Mucosa of rectum (tissue), 2 donors: ENCODE measurements around the gene NCAM1.

Source experiments
- H3K27ac ChIP-seq, 2 donors: one replicate each; pipeline ENCODE4 v1.7.0; 2013; ENCODE audit warnings: inconsistent platforms in 2 of 2, low read depth in 2 of 2, low read length in 2 of 2
- H3K27me3 ChIP-seq, 2 donors: one replicate each; pipeline ENCODE4 v1.7.0; 2013; ENCODE audit warnings: low read length in 2 of 2; ENCODE audit not compliant: control insufficient read depth in 2 of 2, insufficient read depth in 2 of 2
- H3K36me3 ChIP-seq, 2 donors: one replicate each; pipeline ENCODE4 v1.7.0; 2013; ENCODE audit warnings: low read length in 2 of 2; ENCODE audit not compliant: control insufficient read depth in 2 of 2, insufficient read depth in 2 of 2
- H3K4me1 ChIP-seq, 2 donors: one replicate each; pipeline ENCODE4 v1.7.0; 2013; ENCODE audit warnings: low read length in 2 of 2, mild to moderate bottlenecking in 1 of 2; ENCODE audit not compliant: control insufficient read depth in 2 of 2, insufficient read depth in 2 of 2
- H3K4me3 ChIP-seq, 2 donors: one replicate each; pipeline ENCODE4 v1.7.0; 2013; ENCODE audit warnings: low read length in 2 of 2
- H3K9ac ChIP-seq, 2 donors: one replicate each; pipeline ENCODE4 v1.7.0; 2013; ENCODE audit warnings: low read length in 2 of 2, low read depth in 1 of 2, mild to moderate bottlenecking in 1 of 2
- H3K9me3 ChIP-seq, 2 donors: one replicate each; pipeline ENCODE4 v1.7.0; 2013; ENCODE audit warnings: low read length in 2 of 2; ENCODE audit not compliant: control insufficient read depth in 2 of 2
- donor health status: healthy.
- donor health status: Normal muscosa, but diverticular disease.

Gene NCAM1

DNA sequence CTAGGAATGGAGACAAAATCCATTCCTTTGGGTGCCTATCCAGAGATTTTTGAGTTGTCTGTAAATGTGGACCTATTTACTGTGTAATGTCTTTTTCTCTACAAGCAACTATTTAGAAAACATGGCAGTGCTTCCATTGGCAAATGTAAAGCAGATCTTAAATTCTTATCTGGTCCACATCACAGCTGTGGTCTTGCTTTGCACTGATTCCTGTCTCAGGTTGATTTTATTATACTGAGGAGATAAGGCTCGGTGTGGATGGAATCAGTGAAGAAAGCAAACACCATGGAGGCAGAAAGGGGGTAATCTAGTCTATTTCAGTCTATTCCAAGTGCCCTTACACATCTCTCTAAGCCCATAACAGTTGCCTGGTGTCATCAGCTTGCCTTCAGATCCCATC lies 160.5 kb downstream of the NCAM1 start:
- Histone ChIP-seq H3K4me1 (no peaks in the 10 kb centered on the region), H3K36me3 (no peaks in the 10 kb centered on the region), H3K4me3 (no peak overlapping the region), H3K27ac (no peak overlapping the region), H3K9ac (no peak overlapping the region), H3K27me3 (peaks cover 0 to 3% of the 10 kb centered on the region in 2 donors), H3K9me3 (no peaks in the 10 kb centered on the region)

DNA sequence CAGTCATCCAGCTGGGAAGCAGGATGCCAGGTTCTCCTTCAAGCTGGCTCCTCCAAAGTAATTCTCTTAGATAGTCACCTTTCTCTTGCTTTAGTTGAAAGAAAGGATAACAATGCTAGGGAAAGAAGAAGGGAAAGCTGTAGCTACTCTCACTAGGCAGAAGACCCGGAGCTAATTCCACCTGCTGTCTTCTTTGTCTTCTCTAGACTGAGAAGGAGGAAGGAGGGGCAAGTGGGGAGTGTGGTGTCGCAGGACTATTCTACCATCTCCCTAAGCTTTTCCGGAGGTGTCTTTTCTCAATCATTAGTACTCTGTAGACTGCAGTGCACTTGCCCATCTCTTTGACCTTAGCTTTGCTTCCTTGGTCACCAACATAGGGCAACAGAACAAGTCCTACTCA lies 162.8 kb downstream of the NCAM1 start:
- Histone ChIP-seq H3K27ac (no peak overlapping the region), H3K4me3 (no peak overlapping the region), H3K9ac (no peak overlapping the region), H3K36me3 (no peaks in the 10 kb centered on the region), H3K9me3 (no peaks in the 10 kb centered on the region), H3K27me3 (peaks cover 0 to 2% of the 10 kb centered on the region in 2 donors), H3K4me1 (no peaks in the 10 kb centered on the region)

DNA sequence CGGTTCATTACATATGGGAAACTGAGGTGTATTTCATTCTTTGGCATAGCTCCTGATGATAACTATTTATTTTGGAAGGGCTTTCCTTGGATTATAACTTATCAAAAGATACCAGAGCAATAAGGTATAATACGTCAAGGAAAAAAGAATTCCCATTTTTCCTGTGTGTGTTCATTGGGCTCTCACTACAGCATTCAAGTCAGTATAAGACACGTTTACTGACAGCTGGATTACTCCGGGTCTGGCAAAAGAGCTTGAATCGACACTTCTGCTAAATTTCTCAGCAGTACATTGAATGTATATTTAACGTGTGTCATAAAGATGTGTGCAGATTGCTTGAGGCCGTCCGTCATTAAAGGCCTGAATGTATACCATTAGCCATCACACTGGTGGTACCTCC lies 163.4 kb downstream of the NCAM1 start:
- Histone ChIP-seq H3K4me1 (no peaks in the 10 kb centered on the region), H3K9ac (no peak overlapping the region), H3K9me3 (no peaks in the 10 kb centered on the region), H3K36me3 (no peaks in the 10 kb centered on the region), H3K27ac (no peak overlapping the region), H3K27me3 (no peaks in the 10 kb centered on the region), H3K4me3 (no peak overlapping the region)

DNA sequence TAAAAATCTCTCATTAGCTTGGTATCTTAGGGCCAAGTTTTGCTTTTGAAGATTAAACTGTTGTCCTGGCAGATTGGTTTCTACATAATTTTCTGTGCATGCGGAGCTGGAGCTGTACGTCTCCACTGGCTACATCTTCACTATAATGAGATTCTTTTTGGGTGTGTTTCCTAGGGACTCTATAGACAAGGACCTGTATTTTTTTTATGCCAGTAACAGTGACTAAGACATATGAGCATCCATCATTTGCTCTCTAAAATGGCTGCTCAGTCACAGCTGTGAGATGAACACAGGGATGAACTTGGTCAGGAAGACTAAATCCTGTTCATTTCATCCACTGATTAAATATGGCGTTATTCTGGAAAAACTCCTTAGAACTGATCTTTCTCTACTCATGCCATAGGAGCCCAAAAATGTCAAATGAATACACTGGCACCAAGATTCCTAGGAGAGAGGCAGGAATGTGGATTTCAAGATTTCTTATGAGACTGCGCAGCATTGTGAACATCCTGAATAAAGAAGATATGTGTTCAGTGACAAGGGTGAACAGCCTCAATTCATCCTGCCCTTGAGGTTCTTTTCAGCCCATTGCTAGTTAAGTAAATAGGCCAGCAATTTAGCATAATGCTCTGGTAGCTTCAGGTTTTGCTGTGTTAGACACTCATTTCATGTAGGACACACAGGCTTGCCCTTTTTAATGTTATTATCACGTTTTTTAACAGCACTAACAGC lies 168.2 kb downstream of the NCAM1 start:
- H3K4me3 ChIP-seq, result no peak overlapping the region
- no peaks in the 10 kb centered on the region for H3K27me3 ChIP-seq
- no peak overlapping the region for H3K27ac ChIP-seq
- H3K9ac ChIP-seq, result no peak overlapping the region
- H3K36me3 ChIP-seq, result no peaks in the 10 kb centered on the region
- no peaks in the 10 kb centered on the region for H3K9me3 ChIP-seq
- H3K4me1 ChIP-seq, result no peaks in the 10 kb centered on the region

DNA sequence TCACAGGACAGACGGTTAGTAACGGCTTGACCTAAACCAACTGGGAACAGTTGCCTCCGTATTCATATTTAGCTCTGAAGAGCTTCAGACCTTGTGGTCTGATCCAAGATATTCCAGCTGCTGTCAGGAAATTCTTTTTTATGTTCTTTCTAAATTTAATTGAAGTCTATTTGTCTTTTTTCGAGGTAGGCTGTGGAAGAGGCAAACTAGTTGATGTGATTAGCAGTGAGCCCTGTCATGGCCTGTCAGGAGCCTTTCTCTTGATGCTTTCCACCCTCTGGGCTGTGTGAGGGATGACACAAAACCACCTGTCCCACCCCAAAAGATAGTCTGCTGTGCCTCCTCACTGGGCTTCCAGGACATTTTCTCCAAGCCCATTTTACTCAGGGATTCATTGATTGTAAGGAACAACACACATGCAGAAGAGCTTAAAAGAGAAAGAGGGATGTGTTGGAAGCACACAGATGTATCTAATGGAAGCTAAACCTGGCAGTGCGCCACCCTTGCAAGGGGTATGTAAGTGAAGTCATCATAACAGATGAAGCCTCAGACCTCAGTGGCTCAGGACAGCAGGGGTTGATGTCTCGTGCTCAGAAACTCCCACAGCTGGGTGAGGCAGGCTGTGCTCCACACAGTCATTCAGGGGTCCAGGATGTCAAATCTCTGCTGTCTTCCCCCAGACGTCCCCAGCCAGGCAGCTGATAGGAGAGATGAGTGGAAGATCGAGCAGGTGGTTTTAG lies 170.0 kb downstream of the NCAM1 start:
- no peaks in the 10 kb centered on the region for H3K36me3 ChIP-seq
- H3K9ac ChIP-seq, result no peak overlapping the region
- H3K27ac ChIP-seq, result no peak overlapping the region
- H3K4me3 ChIP-seq, result no peak overlapping the region
- H3K4me1 ChIP-seq, result no peaks in the 10 kb centered on the region
- H3K27me3 ChIP-seq, result no peaks in the 10 kb centered on the region
- H3K9me3 ChIP-seq, result no peaks in the 10 kb centered on the region

DNA sequence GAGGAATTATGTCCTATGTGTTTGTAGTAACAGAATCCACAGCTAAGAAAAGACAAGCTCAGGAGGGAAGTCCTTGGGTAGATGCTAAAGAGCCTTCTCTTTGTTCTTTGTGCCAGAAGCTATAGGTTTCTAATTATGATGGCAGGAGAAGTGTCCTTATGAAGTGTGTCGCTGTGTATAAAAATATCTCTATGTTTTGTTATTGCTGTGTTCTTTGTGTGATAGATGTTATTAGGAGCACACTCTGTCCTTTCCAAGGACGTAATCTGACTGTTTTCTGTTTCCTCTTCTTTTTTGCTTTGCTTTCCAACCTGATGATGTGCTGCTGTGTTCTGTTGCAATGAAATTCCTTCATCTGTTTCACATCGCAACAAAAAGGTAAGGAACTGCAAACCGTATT lies 171.9 kb downstream of the NCAM1 start:
- Histone ChIP-seq H3K9me3 (no peaks in the 10 kb centered on the region), H3K27ac (no peak overlapping the region), H3K36me3 (no peaks in the 10 kb centered on the region), H3K4me3 (no peak overlapping the region), H3K4me1 (no peaks in the 10 kb centered on the region), H3K9ac (no peak overlapping the region), H3K27me3 (no peaks in the 10 kb centered on the region)

DNA sequence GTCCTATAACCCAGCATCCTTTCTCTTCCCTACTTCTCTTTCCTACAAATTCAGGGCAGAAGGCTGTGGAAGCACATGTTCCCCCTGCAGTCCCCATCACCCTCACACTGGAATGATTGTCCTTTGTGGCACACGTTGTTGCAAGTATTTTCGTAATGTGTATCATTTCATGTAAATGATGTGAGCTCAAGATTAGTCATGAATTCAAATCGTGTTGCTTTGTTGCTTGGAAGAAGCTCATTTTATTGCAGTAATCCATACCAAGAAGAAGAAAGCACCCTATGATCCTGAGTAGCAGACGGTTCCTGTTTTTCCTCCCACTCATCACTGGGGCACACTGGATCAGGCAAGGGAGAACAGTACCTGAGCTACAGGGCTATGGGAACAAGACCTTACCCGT lies 173.4 kb downstream of the NCAM1 start:
- H3K27ac ChIP-seq, result no peak overlapping the region
- no peaks in the 10 kb centered on the region for H3K36me3 ChIP-seq
- H3K9ac ChIP-seq, result no peak overlapping the region
- no peaks in the 10 kb centered on the region for H3K27me3 ChIP-seq
- H3K4me1 ChIP-seq, result no peaks in the 10 kb centered on the region
- H3K9me3 ChIP-seq, result no peaks in the 10 kb centered on the region
- no peak overlapping the region for H3K4me3 ChIP-seq

DNA sequence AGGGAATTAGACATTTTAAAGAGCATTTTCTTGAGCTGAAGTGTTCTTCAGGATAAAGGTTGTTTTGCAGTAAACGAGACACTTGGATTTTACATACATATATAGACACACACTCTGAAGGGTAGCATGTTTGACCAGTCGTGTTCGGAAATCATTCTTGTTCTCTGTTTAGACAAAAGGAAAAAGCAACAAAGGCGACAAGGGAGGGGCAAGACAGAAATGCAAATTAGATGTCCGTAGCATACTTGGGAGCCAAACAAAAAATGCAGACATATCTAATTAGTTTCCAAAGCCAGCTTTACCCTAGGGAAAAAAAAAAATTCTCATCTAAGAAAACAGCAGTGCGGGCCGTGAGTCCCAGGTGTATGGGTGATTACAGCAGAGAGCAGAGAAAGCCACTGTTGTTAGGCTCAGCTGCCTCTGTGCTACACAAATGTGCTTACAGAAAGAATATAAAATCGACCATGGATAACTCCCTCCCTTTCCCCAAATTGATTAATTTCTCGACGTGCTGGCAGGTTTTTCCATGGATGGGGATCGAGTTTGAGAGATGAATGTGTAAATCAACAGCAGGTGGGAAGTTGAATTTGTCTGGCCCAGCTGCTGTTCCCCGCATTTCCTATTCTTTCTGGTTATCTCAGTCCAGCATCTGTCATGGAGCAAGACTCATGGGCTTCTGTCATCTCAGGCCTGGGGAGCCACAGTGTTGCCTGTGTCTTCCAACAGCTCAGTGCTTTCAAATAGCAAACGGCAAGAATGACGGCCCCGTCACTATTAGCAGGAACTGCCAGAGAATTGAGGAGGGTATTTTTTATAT lies 176.7 kb downstream of the NCAM1 start:
- no peak overlapping the region for H3K27ac ChIP-seq
- no peaks in the 10 kb centered on the region for H3K36me3 ChIP-seq
- H3K4me3 ChIP-seq, result no peak overlapping the region

DNA sequence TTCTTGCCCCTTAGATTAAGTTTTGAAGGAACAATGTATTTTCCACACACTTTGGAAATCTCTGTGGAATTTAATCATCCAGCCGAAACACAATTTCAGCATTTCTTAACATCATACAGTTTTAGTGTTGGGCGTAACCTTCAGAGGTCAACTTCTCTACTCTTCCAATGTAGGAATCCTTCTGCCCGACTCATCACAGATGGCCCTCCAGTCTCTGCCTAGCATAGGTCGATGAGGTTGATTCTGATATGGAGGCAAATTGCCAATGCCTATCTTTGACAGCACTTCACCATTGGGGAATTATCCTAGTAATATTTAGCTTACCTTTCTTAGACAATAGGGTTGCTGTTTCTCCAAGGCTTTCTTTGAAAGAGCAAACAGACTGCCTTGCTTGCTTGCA lies 177.5 kb downstream of the NCAM1 start:
- no peaks in the 10 kb centered on the region for H3K36me3 ChIP-seq
- no peak overlapping the region for H3K27ac ChIP-seq
- no peak overlapping the region for H3K4me3 ChIP-seq
- H3K9ac ChIP-seq, result no peak overlapping the region
- no peaks in the 10 kb centered on the region for H3K27me3 ChIP-seq
- no peaks in the 10 kb centered on the region for H3K4me1 ChIP-seq
- H3K9me3 ChIP-seq, result no peaks in the 10 kb centered on the region

More for the DNA sequence above, 176.7 kb downstream of the NCAM1 start:
- Histone ChIP-seq H3K4me1 (no peaks in the 10 kb centered on the region), H3K27me3 (no peaks in the 10 kb centered on the region), H3K9ac (no peak overlapping the region), H3K9me3 (no peaks in the 10 kb centered on the region)

DNA sequence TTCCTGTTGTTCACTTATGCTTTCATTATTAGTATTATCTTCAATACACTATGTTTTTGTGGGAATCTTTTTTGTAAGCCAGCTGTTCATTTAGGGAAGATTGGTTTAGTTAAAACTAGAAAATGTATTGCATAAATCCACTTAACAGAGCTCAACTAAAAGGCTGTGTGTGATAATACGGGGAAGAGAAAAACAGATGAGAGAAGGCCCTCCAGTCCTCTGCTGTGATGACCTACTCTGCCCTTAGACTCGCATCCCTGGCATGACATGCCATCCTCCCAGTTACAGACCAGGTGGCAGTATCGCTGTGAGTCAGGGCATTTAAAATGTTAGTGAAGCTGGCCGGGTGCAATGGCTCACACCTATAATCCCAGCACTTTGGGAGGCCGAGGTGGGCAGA lies 179.8 kb downstream of the NCAM1 start:
- no peak overlapping the region for H3K4me3 ChIP-seq
- no peak overlapping the region for H3K9ac ChIP-seq
- no peaks in the 10 kb centered on the region for H3K4me1 ChIP-seq
- H3K36me3 ChIP-seq, result no peaks in the 10 kb centered on the region
- no peaks in the 10 kb centered on the region for H3K9me3 ChIP-seq
- H3K27me3 ChIP-seq, result no peaks in the 10 kb centered on the region
- no peak overlapping the region for H3K27ac ChIP-seq
